HK-2 (cell line): ENCODE data around the gene KLHL21.

Experiments used
- DNase-seq: peaks from one replicate; pipeline ENCODE4 v3.0.0-alpha.2; 2018; ENCODE audit not compliant: unreplicated experiment

The KLHL21 gene

GRCh38 chr1:6554031-6554906 is 48.4 kb downstream of the KLHL21 start, which contains the start of gene NOL9:
TSS of gene NOL9 (minus strand) at chr1:6554513. CDS start at chr1:6554502, 11 bp downstream.
- DNase-seq, result peak; percentile 94

DNA sequence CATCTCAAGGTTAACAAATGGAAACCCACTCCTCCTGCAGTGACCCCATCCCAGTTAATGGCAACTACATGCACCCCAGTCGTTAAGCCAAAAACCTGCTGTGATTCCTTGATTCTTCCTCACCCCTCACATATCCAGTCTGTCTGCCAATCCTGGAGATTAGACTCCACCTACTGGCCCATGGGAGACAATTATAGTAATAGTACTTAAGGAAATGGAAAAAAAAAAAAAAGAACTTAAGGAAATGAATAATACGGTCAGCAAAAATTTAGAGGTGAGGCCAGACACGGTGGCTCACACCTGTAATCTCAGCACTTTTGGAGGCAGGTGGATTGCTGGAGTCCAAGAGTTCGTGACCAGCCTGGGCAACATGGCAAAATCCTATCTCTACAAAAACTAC is 55.4 kb downstream of the KLHL21 start:
- no peak for DNase-seq

DNA sequence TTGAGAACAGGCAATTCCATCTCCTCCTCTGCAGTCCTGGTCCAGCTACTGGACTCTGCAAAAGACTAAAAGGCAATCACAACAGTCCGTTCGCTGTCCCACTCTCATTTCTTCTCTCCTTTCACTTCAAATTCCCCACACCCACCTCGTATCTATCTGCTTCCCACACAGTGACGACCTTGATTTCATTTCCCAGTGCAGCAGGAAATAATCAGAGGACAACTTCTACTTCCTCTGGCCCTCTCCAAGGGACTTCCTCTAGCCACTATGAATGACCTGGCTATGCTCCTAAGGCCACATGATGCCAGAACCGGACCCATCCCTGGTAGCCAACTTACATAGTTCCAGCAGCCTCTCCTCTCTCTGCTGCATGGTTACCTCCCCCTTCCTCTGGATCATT is 56.3 kb downstream of the KLHL21 start:
- no peak for DNase-seq

DNA sequence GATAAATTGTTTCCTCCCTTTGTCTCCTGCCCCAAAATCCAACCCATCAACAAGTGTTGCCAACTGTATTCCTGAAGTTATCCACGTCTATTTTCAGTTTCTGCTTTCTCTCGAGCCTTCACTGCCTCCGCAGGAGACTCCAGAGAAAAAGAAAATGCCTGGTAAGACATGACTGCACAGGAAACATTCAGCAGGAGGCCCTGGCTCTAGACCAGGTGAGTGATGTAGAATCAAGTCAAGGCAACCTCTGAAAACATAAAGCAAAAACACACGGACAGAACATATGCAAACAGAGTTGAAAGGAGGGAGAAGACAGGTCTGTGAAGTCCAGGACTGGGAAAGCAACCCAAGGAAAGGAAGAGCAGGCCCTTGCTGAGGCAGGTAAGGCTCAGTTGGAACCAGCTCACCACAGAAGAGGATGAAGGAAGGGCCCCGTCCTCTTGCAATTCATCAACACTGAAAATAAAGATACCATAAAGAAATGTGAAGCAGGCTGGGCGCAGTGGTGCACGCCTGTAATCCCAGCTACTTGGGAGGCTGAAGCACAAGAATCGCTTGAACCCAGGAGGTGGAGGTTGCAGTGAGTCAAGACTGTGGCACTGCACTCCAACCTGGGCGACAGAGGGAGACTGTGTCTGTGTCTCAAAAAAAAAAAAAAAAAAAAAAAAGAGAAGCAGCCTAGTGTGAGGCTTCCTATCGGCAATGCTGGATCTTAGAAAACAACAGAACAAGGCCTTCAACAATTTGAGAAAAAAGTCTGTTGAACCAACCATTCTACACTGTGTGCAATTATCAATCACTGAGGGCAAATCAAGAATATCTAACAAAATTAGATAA is 57.2 kb downstream of the KLHL21 start:
- no peak for DNase-seq

DNA sequence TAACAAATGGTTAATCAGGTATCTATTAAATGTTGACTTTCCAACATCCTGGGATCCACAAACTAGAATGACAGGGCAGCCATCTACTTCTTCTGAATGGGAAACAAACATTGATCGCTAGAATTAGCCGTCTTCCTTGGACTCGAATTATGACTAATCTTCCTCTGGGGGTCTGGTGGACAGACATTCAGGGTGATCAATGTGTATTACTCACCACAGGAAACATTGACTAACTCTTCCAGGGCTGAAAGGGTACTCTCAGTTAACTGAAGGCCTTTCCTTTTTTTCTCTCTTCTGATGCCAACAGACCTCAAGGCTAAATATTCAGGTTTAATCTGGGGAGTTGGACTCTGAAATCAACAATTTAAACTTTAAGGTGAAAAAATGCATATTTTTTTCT is 57.8 kb downstream of the KLHL21 start:
- DNase-seq, result no peak
